Keratinocyte (primary cell): Measurements from ENCODE around the gene NNAT. TPM values are rescaled to one million over a fixed set of nuclear protein-coding genes. Genes with fewer than 3 reads are reported as not detected.

Experiments used
- DNase-seq: peaks from one replicate; pipeline ENCODE4 v3.0.0-alpha.2; 2011; ENCODE audit warnings: low read depth, missing footprints, low spot score
- FAIRE-seq: peaks from 2 replicates; lab custom pipeline; 2011; peaks lifted over from hg19 to GRCh38; lab: Jason Lieb, UNC
- H2AFZ ChIP-seq: 2 replicates; pipeline ENCODE4 v1.6.0; 2012; ENCODE audit warnings: low read length, control low read depth, inconsistent platforms; ENCODE audit not compliant: control insufficient read depth
- H3K27ac ChIP-seq: 2 replicates; pipeline ENCODE4 v1.5.1; 2011; ENCODE audit warnings: low read length; ENCODE audit not compliant: control insufficient read depth, insufficient read depth
- H3K27me3 ChIP-seq: 3 replicates; pipeline ENCODE4 v1.6.0; 2011; ENCODE audit warnings: low read length; ENCODE audit not compliant: control insufficient read depth, insufficient read depth; ENCODE audit errors: extremely low read depth
- H3K36me3 ChIP-seq, 2 experiments: 2 replicates in 1 of 2; 3 replicates in 1 of 2; pipeline ENCODE4 v1.5.1; 2011; ENCODE audit warnings: low read length in 2 of 2, mild to moderate bottlenecking in 1 of 2; ENCODE audit not compliant: control insufficient read depth in 2 of 2, insufficient read depth in 2 of 2; ENCODE audit errors: extremely low read depth in 1 of 2
- H3K4me1 ChIP-seq: 3 replicates; pipeline ENCODE4 v1.5.1; 2011; ENCODE audit warnings: low read length; ENCODE audit not compliant: control insufficient read depth, insufficient read depth; ENCODE audit errors: extremely low read depth
- H3K4me2 ChIP-seq: 3 replicates; pipeline ENCODE4 v1.6.0; 2011; ENCODE audit warnings: low read depth, low read length; ENCODE audit not compliant: control insufficient read depth, insufficient read depth; ENCODE audit errors: extremely low read depth
- H3K4me3 ChIP-seq, 3 experiments: fragments of 200-600 bp in 1 of 3; sonication (generic) in 1 of 3; 2 replicates in 2 of 3; 3 replicates in 1 of 3; pipeline ENCODE4 v1.5.1; 2011 to 2016; ENCODE audit warnings: low read length in 3 of 3, mild to moderate bottlenecking in 3 of 3, control low read depth in 2 of 3, inconsistent platforms in 1 of 3, low read depth in 1 of 3, mixed read lengths in 1 of 3, mixed run types in 1 of 3, moderate library complexity in 1 of 3; ENCODE audit not compliant: control insufficient read depth in 2 of 3, insufficient read depth in 2 of 3; ENCODE audit errors: extremely low read depth in 1 of 3
- H3K79me2 ChIP-seq: 2 replicates; pipeline ENCODE4 v1.6.0; 2012; ENCODE audit warnings: low read length; ENCODE audit not compliant: control insufficient read depth, insufficient read depth
- H3K9ac ChIP-seq: 3 replicates; pipeline ENCODE4 v1.6.0; 2011; ENCODE audit warnings: low read length; ENCODE audit not compliant: control insufficient read depth, insufficient read depth; ENCODE audit errors: extremely low read depth
- H3K9me1 ChIP-seq: 3 replicates; pipeline ENCODE4 v1.6.0; 2011; ENCODE audit warnings: low read length; ENCODE audit not compliant: control insufficient read depth, insufficient read depth; ENCODE audit errors: extremely low read depth
- H3K9me3 ChIP-seq: 2 replicates; pipeline ENCODE4 v1.5.1; 2012; ENCODE audit warnings: low read depth, low read length; ENCODE audit not compliant: control insufficient read depth
- H4K20me1 ChIP-seq: 3 replicates; pipeline ENCODE4 v1.6.0; 2011; ENCODE audit warnings: low read length; ENCODE audit not compliant: control insufficient read depth, insufficient read depth; ENCODE audit errors: extremely low read depth
- CTCF ChIP-seq, 3 experiments: IDR thresholded peaks in 1 of 3; conservative IDR thresholded peaks in 1 of 3; optimal IDR thresholded peaks in 1 of 3; 2 replicates in 2 of 3; 3 replicates in 1 of 3; pipeline versions ENCODE3 to v1.5.1; 2011; ENCODE audit warnings: low read length in 3 of 3, mild to moderate bottlenecking in 3 of 3, moderate library complexity in 2 of 3, control low read depth in 1 of 3, inconsistent platforms in 1 of 3; ENCODE audit not compliant: insufficient read depth in 2 of 3; ENCODE audit errors: extremely low read depth in 1 of 3
- EZH2 ChIP-seq: IDR thresholded peaks from one replicate; pipeline ENCODE4 v1.6.1; 2012; ENCODE audit warnings: inconsistent platforms, mild to moderate bottlenecking, low read length, moderate library complexity
- dilution Hi-C: fragments of 300-500 bp; cut with MboI; formaldehyde crosslinking; loops from one replicate; pipeline ENCODE4 v1.7.0; 2020; ENCODE audit warnings: low sequenced_read_pairs; ENCODE audit not compliant: extremely low pct_ligation_motif_present
- polyA plus RNA-seq, 5 experiments: library from polyadenylated mRNA; depleted of rRNA in 3 of 5; stranded (reverse) in 3 of 5; stranded (forward) in 1 of 5; unstranded in 1 of 5; fragments of >200 nt; gene quantifications; 1 replicate in 1 of 5; 2 replicates in 3 of 5; 3 replicates in 1 of 5; pipeline versions ENCODE4 v1.2.1 to v1.2.3, GENCODE V29; 2011 to 2012; ENCODE audit warnings: missing spikeins in 2 of 5, low read depth in 1 of 5, low replicate concordance in 1 of 5

Gene NNAT
- polyA plus RNA-seq, 1 donor (not counting 4 experiments of a cell fraction or from before 2014, with no cell fraction given): 0.79 TPM

DNA sequence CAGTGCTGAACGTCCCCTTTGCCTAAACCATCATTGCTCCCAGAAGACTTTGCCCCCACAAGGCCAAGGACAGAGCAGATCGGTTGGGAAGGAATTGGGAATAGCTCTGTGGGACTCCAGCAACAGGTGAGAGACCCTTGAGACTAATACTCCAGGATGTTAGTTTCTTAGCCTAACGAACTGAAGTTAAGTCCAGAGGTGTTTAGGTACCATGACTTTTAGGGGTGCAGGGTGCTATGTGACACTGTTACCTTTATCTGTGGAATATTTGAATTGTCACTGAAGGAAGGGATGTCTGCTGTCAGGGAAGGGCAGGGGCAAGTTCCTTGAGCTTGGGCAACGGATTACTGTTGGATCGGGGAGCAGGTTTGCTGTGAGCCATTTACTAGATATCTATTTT lies 4.8 kb downstream of the NNAT start:
- H3K4me1 ChIP-seq: peaks cover 51% of the 10 kb centered on the region
- no peak for FAIRE-seq
- H3K27ac ChIP-seq: peak overlapping the region; percentile 98
- peaks cover 63% of the 10 kb centered on the region for H3K79me2 ChIP-seq
- dilution Hi-C loops: no loop called here
- H2AFZ ChIP-seq: no peak overlapping the region
- TF ChIP-seq CTCF (optimal IDR thresholded peaks at IDR 0.05 in 1 of 3, IDR thresholded peaks at IDR 0.05 in 1 of 3, conservative IDR thresholded peaks at IDR 0.05 in 1 of 3; ENCODE audit: extremely low read depth in 1 of 3, insufficient read depth in 2 of 3, low read length in 3 of 3): no peak
- TF ChIP-seq EZH2: no peak
- H3K9ac ChIP-seq: peak overlapping the region; percentile 94
- H4K20me1 ChIP-seq: peaks cover 42% of the 10 kb centered on the region
- H3K27me3 ChIP-seq: no peaks in the 10 kb centered on the region
- peak overlapping the region; percentile 88 to 94 (median 92) for H3K4me3 ChIP-seq
- DNase-seq: no peak
- no peaks in the 10 kb centered on the region for H3K9me3 ChIP-seq
- H3K9me1 ChIP-seq: peaks cover 17% of the 10 kb centered on the region
- H3K4me2 ChIP-seq: peak overlapping the region; percentile 95
- peaks cover 3 to 9% of the 10 kb centered on the region in 2 experiments for H3K36me3 ChIP-seq

- FAIRE-seq: peak; percentile 86
- DNase-seq: peak; percentile 85
- peak overlapping the region; percentile 98 for H3K27ac ChIP-seq
- peak overlapping the region; percentile 88 to 94 (median 92) for H3K4me3 ChIP-seq
- H3K4me1 ChIP-seq: peaks cover 51% of the 10 kb centered on the region
- no peaks in the 10 kb centered on the region for H3K9me3 ChIP-seq
- peaks cover 17% of the 10 kb centered on the region for H3K9me1 ChIP-seq
- TF ChIP-seq EZH2 (no peak), CTCF (optimal IDR thresholded peaks at IDR 0.05 in 1 of 3, IDR thresholded peaks at IDR 0.05 in 1 of 3, conservative IDR thresholded peaks at IDR 0.05 in 1 of 3; ENCODE audit: extremely low read depth in 1 of 3, insufficient read depth in 2 of 3, low read length in 3 of 3) (no peak)
- peak overlapping the region; percentile 94 for H3K9ac ChIP-seq
- peaks cover 57% of the 10 kb centered on the region for H3K79me2 ChIP-seq
- dilution Hi-C loops: no loop called here
- peaks cover 37% of the 10 kb centered on the region for H4K20me1 ChIP-seq
- peak overlapping the region; percentile 95 for H3K4me2 ChIP-seq
- H3K36me3 ChIP-seq: peaks cover 3 to 7% of the 10 kb centered on the region in 2 experiments
- H3K27me3 ChIP-seq: no peaks in the 10 kb centered on the region
- no peak overlapping the region for H2AFZ ChIP-seq
These were observed 5.3 kb downstream of the NNAT start for GRCh38 chr20:37526238-37526838.
